HEK293 (cell line): ENCODE measurements around the gene PLD5.
"Not testable (repeated sequence)": the region's sequence is repeated elsewhere in the genome, so short reads cannot be mapped to it uniquely, and the experiment has no call there.

Source experiments
- CTCF ChIP-seq: fragments of 450-650 bp; formaldehyde crosslinking; IDR thresholded peaks from 2 replicates; pipeline ENCODE4 v1.5.1; 2016; ENCODE audit warnings: missing biosample characterization, missing genetic modification characterization
- GFI1B ChIP-seq: fragments of 450-650 bp; formaldehyde crosslinking; IDR thresholded peaks from 2 replicates; pipeline ENCODE4 v1.5.1; 2016; ENCODE audit warnings: missing biosample characterization, missing genetic modification characterization
- KLF1 ChIP-seq: fragments of 450-650 bp; formaldehyde crosslinking; IDR thresholded peaks from 2 replicates; pipeline ENCODE4 v1.5.1; 2016; ENCODE audit warnings: missing biosample characterization, missing genetic modification characterization
- SALL2 ChIP-seq: fragments of 450-650 bp; formaldehyde crosslinking; IDR thresholded peaks from 2 replicates; pipeline ENCODE4 v1.5.0; 2017; ENCODE audit warnings: missing biosample characterization, mild to moderate bottlenecking, missing genetic modification characterization, borderline replicate concordance
- ZEB2 ChIP-seq: fragments of 450-650 bp; formaldehyde crosslinking; IDR thresholded peaks from 2 replicates; pipeline ENCODE4 v1.5.1; 2016; ENCODE audit warnings: missing biosample characterization, missing genetic modification characterization
- ZNF16 ChIP-seq: fragments of 450-650 bp; formaldehyde crosslinking; IDR thresholded peaks from 2 replicates; pipeline ENCODE4 v1.5.1; 2016; ENCODE audit warnings: low read depth, missing biosample characterization, missing genetic modification characterization
- ZNF521 ChIP-seq: fragments of 450-650 bp; formaldehyde crosslinking; IDR thresholded peaks from 2 replicates; pipeline ENCODE4 v1.5.1; 2017; ENCODE audit warnings: missing biosample characterization, mild to moderate bottlenecking, missing genetic modification characterization
- ZNF555 ChIP-seq: fragments of 450-650 bp; formaldehyde crosslinking; conservative IDR thresholded peaks from 2 replicates; pipeline ENCODE4 v1.5.1; 2017; ENCODE audit warnings: missing biosample characterization, mild to moderate bottlenecking, missing genetic modification characterization, inconsistent platforms
- ZNF585B ChIP-seq: fragments of 450-650 bp; formaldehyde crosslinking; IDR thresholded peaks from 2 replicates; pipeline ENCODE4 v1.5.1; 2016; ENCODE audit warnings: missing biosample characterization, missing genetic modification characterization

GRCh38 chr1:242314865-242315264 is 209.6 kb downstream of the PLD5 start:
- TF ChIP-seq KLF1 (tag by site-specific recombination); ZNF521; CTCF (tag by site-specific recombination); SALL2 (tag by site-specific recombination); ZNF555 (tag by site-specific recombination); ZEB2 (tag by site-specific recombination); GFI1B (tag by site-specific recombination); ZNF585B; ZNF16: not testable (repeated sequence)
